ENCODE measurements around the gene CALML6. TPM values are rescaled to one million over a fixed set of nuclear protein-coding genes. Genes with fewer than 3 reads are reported as not detected.

Gene CALML6
- total RNA-seq, 2 experiments from 2014 or later: 0.47 to 0.76 TPM

DNA sequence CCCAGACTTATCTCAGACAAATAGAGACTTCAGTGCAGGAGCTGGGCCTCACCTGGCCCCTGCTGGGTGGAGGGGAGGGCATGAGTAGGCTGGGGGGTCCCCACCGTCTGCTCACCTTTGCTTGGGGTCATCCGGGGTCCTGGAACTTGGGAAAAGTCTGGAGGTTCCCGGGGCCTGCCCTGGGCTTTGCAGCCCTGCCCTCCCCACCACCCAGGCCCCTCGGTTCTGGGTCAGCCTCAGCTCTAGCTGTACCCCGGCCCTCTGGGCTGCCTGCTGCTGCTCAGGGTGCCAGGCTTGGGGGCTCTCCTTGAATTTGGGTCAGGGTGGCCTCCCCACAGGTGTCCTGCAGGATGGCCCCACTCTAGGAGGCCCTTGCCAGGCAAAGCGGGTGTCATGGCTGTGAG is 6.4 kb downstream of the CALML6 start:
- ChIA-PET POLR2A (no interaction called here), CTCF (no interaction called here)
- Mint-ChIP-seq H3K36me3 (ENCODE audit: low read depth) (no peaks in the 10 kb centered on the region), H3K4me1 (ENCODE audit: low read depth) (peaks cover 3% of the 10 kb centered on the region), H3K4me3 (no peak overlapping the region), H3K27ac (no peak overlapping the region), H3K27me3 (no peaks in the 10 kb centered on the region), H3K9me3 (no peaks in the 10 kb centered on the region)
- intact Hi-C loops (cut with micrococcal nuclease): no loop called here
- TF ChIP-seq, protein P1, sequence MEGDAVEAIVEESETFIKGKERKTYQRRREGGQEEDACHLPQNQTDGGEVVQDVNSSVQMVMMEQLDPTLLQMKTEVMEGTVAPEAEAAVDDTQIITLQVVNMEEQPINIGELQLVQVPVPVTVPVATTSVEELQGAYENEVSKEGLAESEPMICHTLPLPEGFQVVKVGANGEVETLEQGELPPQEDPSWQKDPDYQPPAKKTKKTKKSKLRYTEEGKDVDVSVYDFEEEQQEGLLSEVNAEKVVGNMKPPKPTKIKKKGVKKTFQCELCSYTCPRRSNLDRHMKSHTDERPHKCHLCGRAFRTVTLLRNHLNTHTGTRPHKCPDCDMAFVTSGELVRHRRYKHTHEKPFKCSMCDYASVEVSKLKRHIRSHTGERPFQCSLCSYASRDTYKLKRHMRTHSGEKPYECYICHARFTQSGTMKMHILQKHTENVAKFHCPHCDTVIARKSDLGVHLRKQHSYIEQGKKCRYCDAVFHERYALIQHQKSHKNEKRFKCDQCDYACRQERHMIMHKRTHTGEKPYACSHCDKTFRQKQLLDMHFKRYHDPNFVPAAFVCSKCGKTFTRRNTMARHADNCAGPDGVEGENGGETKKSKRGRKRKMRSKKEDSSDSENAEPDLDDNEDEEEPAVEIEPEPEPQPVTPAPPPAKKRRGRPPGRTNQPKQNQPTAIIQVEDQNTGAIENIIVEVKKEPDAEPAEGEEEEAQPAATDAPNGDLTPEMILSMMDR (IDR thresholded peaks at IDR 0.05): no peak
- ATAC-seq (no peak), DNase-seq (no peak)

DNA sequence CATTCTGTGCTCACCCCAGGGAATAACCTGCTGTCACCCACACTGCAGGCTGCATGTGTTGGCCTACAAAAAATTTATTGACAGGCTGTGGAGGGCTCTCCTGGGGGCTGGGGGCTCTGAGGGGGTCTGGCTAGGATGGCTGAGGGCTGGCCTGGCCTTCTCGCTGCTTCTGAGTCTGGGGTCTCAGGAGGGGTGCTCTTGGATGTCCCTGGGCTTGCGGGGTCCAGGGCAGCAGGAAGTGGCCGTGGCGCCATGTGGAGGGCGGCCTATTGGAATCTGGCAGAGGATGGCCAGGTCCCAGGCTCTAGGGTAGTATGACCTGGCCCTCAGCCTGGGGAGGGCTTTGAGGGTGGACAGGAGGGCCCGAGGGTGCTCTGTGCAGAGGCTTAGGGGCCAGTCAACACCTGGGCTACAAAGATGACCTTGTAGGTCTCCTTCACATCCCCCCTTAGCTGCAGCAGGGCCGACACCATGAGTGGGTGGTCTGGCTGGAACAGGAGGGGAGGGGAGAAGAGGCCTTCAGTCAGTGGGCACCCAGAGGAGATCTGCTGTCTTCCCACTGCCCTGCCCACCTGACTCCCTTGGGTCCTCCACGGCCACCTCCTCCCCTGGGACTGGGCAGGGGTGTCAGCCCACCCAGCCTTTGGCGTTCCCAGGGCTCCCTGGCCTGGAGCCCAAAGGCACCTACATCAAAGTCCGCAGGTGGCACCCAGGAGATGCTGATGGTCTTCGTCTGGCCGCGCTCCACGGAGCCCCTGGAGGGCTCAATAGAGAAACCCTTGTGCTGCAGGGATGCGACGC is 7.0 kb downstream of the CALML6 start:
- H3K27me3 Mint-ChIP-seq: no peaks in the 10 kb centered on the region
- ChIA-PET CTCF (no interaction called here), POLR2A (interaction anchor here (0.6 kb wide), 1 partner anchor 263 kb away, joined by 4 read pairs; no protein-coding TSS in a partner anchor)
- H3K9me3 Mint-ChIP-seq: no peaks in the 10 kb centered on the region
- DNase-seq (no peak), ATAC-seq (no peak)
- no peak overlapping the region for H3K27ac Mint-ChIP-seq
- H3K36me3 Mint-ChIP-seq (ENCODE audit: low read depth): no peaks in the 10 kb centered on the region
- TF ChIP-seq, protein P1 (IDR thresholded peaks at IDR 0.05): no peak
- H3K4me1 Mint-ChIP-seq (ENCODE audit: low read depth): peaks cover 3% of the 10 kb centered on the region
- no peak overlapping the region for H3K4me3 Mint-ChIP-seq
- intact Hi-C loops (cut with micrococcal nuclease): no loop called here

DNA sequence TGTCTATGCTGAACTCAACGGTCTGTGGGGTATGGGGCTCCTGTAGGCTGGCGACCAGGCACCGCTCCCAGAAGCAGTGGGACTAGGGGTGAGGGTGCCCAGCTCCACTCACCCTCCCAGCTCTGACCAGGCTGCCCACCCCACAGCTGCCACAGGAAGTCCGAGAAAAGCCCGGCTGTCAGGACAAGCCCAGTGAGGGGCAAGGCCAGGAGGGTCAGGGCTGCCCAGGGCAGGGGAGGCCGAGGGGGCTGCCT is 7.6 kb downstream of the CALML6 start:
- peaks cover 3% of the 10 kb centered on the region for H3K4me1 Mint-ChIP-seq (ENCODE audit: low read depth)

DNA sequence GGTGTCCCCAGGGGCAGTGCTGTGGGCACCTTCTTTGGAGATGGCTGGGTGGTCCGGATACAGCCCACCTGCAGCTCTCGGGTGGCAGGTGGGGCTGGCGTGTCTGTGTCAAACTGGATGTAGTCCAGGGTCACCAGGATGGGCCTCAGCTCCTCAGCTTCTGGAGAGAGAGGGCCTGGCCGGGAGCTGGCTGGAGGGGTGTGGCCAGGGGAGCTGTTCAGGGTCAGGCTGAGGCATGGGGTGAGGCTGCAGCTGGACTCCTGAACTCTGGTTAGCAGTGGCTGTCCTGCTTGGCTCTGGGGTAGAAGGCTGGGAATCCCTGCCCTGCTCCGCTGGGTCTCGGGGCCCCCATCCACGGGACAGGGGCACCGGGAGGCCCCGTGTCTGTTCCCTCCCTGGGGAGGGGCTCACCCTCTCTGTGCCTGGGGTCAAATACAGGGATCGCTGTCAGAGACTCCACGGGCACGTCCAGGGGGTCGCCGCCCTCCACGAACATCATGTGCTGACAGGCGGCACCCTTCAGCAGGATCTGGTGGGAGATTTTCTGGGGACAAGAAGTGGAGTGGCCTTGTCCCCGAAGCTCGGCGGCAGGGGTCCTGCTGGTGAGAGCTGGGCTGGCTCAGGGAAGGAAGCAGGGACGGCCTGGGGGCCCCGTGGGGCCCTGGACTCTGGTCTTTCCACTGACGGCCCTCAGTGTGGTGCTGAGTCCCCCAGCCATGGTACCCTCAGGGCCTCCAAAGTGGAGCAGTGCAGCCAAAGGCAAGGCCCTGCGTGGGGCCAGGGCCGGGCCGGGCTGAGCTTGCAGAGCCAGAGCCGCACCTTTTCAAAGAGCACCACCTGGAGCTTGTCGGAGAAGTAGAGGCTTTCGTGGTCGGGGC is 8.1 kb downstream of the CALML6 start:
- Mint-ChIP-seq H3K27me3 (no peaks in the 10 kb centered on the region), H3K36me3 (ENCODE audit: low read depth) (no peaks in the 10 kb centered on the region), H3K27ac (no peak overlapping the region), H3K9me3 (no peaks in the 10 kb centered on the region), H3K4me3 (no peak overlapping the region), H3K4me1 (ENCODE audit: low read depth) (no peaks in the 10 kb centered on the region)
- intact Hi-C loops (cut with micrococcal nuclease): no loop called here
- TF ChIP-seq, protein P1 (IDR thresholded peaks at IDR 0.05): no peak
- DNase-seq (no peak), ATAC-seq (no peak)
- ChIA-PET POLR2A (interaction anchor here (0.6 kb wide), 1 partner anchor 262 kb away, joined by 4 read pairs; no protein-coding TSS in a partner anchor), CTCF (no interaction called here)

More for the DNA sequence above, 7.6 kb downstream of the CALML6 start:
- H3K27me3 Mint-ChIP-seq: no peaks in the 10 kb centered on the region
- H3K9me3 Mint-ChIP-seq: no peaks in the 10 kb centered on the region
- DNase-seq: no peak
- ChIA-PET CTCF (no interaction called here), POLR2A (interaction anchor here (0.6 kb wide), 1 partner anchor 262 kb away, joined by 4 read pairs; no protein-coding TSS in a partner anchor)
- no peaks in the 10 kb centered on the region for H3K36me3 Mint-ChIP-seq (ENCODE audit: low read depth)
- ATAC-seq: no peak
- H3K27ac Mint-ChIP-seq: no peak overlapping the region
- intact Hi-C loops (cut with micrococcal nuclease): no loop called here
- H3K4me3 Mint-ChIP-seq: no peak overlapping the region
- TF ChIP-seq, protein P1 (IDR thresholded peaks at IDR 0.05): no peak

DNA sequence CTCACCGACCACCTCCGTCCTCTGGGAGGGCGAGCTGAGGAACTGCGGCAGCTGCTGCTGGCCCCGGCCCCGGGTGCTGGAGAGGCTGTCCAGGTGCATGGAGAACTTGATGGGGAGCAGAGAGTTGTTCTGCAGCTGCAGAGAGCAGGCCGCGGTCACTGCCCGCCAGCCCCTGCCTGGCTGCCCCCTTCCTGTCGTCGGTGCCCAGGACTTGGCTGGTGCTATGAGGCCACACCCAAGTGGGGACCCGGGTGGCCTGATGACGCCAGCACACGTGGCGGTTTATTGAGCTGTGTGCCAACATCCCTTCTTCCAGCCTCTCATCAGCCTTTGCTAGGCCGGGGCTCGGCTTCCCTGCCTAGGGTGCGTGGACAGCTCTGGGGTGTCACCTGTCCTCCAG is 9.3 kb downstream of the CALML6 start:
- TF ChIP-seq, protein P1 (IDR thresholded peaks at IDR 0.05): no peak
- no peak overlapping the region for H3K4me3 Mint-ChIP-seq
- H3K9me3 Mint-ChIP-seq: no peaks in the 10 kb centered on the region
- ChIA-PET CTCF (no interaction called here), POLR2A (no interaction called here)
- H3K36me3 Mint-ChIP-seq (ENCODE audit: low read depth): no peaks in the 10 kb centered on the region
- ATAC-seq (no peak), DNase-seq (no peak)
- no peaks in the 10 kb centered on the region for H3K4me1 Mint-ChIP-seq (ENCODE audit: low read depth)
- no peak overlapping the region for H3K27ac Mint-ChIP-seq
- no peaks in the 10 kb centered on the region for H3K27me3 Mint-ChIP-seq
- intact Hi-C loops (cut with micrococcal nuclease): no loop called here
